22Rv1 (cell line): ENCODE results near the gene FRMD3.

Source experiments
- CTCF ChIP-seq: fragments of 450-650 bp; IDR thresholded peaks from 2 replicates; pipeline ENCODE4 v1.5.1; 2017; ENCODE audit warnings: mild to moderate bottlenecking
- ZFX ChIP-seq: fragments of 450-650 bp; IDR thresholded peaks from 2 replicates; pipeline ENCODE4 v1.6.1; 2017; ENCODE audit warnings: antibody characterized with exemption, borderline replicate concordance

- TF ChIP-seq CTCF (no peak), ZFX (no peak)
Observed at GRCh38 chr9:83235526-83235925, 302.7 kb downstream of the FRMD3 start.
